Measurements from ENCODE around the gene MX2. TPM values are rescaled to one million over a fixed set of nuclear protein-coding genes. Genes with fewer than 3 reads are reported as not detected.

Gene MX2
- total and polyA plus RNA-seq, 10 of the 15 experiments (the other 5 are each of a cell fraction or from before 2014, with no cell fraction given), result 10.5 to 167 (median 46.1) TPM

DNA sequence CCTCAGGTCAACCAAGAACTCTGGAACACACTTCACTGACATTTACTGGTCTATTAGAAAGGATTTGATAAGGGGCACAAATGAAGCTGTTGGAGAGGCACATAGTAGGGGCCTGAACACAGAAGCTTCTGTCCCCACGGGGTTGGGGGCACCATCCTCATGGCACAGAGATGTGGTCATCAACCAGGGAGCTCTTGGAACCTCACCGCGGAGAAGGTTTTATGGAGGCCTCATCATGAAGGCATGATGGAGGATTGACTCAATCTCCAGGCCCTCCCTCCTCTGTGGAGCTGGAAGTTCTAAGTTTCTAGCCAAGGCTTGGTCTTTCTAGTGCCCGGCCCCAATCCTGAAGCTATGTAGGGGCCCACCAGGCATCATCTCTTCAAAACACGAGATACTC is 87.8 kb downstream of the MX2 start:
- no peak overlapping the region for H2AFZ ChIP-seq (ENCODE audit: control insufficient read depth, low read depth, low read length)
- H3K9me3 ChIP-seq (replicated peaks; ENCODE audit: control insufficient read depth, insufficient read depth, low read length), result no peaks in the 10 kb centered on the region
- no TSS peak for BruUV-seq (replicated peaks)
- H3K79me2 ChIP-seq (ENCODE audit: control insufficient read depth, insufficient read depth, low read length), result no peaks in the 10 kb centered on the region
- peaks cover 22 to 69% of the 10 kb centered on the region in 2 experiments for H3K36me3 ChIP-seq (ENCODE audit: control insufficient read depth in 2 of 2, insufficient read depth in 2 of 2, low read length in 1 of 2)
- in situ Hi-C loops (cut with MboI) (no loop called here), intact Hi-C loops (cut with micrococcal nuclease; ENCODE audit: unreplicated experiment) (no loop called here)
- no peaks in the 10 kb centered on the region for H3K27me3 ChIP-seq (replicated peaks in 1 of 2; ENCODE audit: control insufficient read depth in 2 of 2, insufficient read depth in 2 of 2, low read length in 1 of 2)
- no peak for DNase-seq (ENCODE audit: low read depth, low spot score)
- TF ChIP-seq POLR2A (IDR thresholded peaks at IDR 0.05; ENCODE audit: low read depth, low read length), result peak; percentile 64
- peak; percentile 85 for TF ChIP-seq POLR2AphosphoS5 (IDR thresholded peaks at IDR 0.05; ENCODE audit: low read length)
- 0 out of 2 replicates have a peak, but pooled peaks have one; percentile 48 for TF ChIP-seq POLR2AphosphoS2 (IDR thresholded peaks at IDR 0.05; ENCODE audit: low read depth, low read length)
- TF ChIP-seq, protein P1, sequence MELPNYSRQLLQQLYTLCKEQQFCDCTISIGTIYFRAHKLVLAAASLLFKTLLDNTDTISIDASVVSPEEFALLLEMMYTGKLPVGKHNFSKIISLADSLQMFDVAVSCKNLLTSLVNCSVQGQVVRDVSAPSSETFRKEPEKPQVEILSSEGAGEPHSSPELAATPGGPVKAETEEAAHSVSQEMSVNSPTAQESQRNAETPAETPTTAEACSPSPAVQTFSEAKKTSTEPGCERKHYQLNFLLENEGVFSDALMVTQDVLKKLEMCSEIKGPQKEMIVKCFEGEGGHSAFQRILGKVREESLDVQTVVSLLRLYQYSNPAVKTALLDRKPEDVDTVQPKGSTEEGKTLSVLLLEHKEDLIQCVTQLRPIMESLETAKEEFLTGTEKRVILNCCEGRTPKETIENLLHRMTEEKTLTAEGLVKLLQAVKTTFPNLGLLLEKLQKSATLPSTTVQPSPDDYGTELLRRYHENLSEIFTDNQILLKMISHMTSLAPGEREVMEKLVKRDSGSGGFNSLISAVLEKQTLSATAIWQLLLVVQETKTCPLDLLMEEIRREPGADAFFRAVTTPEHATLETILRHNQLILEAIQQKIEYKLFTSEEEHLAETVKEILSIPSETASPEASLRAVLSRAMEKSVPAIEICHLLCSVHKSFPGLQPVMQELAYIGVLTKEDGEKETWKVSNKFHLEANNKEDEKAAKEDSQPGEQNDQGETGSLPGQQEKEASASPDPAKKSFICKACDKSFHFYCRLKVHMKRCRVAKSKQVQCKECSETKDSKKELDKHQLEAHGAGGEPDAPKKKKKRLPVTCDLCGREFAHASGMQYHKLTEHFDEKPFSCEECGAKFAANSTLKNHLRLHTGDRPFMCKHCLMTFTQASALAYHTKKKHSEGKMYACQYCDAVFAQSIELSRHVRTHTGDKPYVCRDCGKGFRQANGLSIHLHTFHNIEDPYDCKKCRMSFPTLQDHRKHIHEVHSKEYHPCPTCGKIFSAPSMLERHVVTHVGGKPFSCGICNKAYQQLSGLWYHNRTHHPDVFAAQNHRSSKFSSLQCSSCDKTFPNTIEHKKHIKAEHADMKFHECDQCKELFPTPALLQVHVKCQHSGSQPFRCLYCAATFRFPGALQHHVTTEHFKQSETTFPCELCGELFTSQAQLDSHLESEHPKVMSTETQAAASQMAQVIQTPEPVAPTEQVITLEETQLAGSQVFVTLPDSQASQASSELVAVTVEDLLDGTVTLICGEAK (IDR thresholded peaks at IDR 0.05; ENCODE audit: borderline replicate concordance), result no peak
- no peak for ATAC-seq
- FAIRE-seq, result no peak
- H3K9ac ChIP-seq (ENCODE audit: control insufficient read depth, insufficient read depth, low read length), result no peak overlapping the region
- WGBS (ENCODE audit: insufficient coverage, insufficient replicate concordance, low lambda C conversion rate, missing lambda C conversion rate), result 76% methylated on average over 5 of the region's 5 CpGs
- ChIA-PET POLR2A (interaction anchor here (1.1 kb wide), 1 partner anchor 22 kb away, joined by 3 read pairs; no protein-coding TSS in a partner anchor), SMC1A (ENCODE audit: uncharacterized antibody, unreplicated experiment) (interaction anchor here (1.0 to 1.9 kb wide), 3 partner anchors 35 to 167 kb away, joined by 3 to 6 read pairs (median 4); no protein-coding TSS in a partner anchor), CTCF (interaction anchor here (0.5 to 3.1 kb wide), 6 partner anchors 10 to 166 kb away, joined by 3 to 16 read pairs (median 4); partner anchors contain the start of gene MX1), RAD21 (ENCODE audit: unreplicated experiment) (interaction anchor here (0.8 to 1.3 kb wide), 3 partner anchors 10 to 166 kb away, joined by 3 to 4 read pairs (median 4); no protein-coding TSS in a partner anchor)
- no peak overlapping the region for H3K27ac ChIP-seq (ENCODE audit: control insufficient read depth, insufficient read depth)
- H3K4me2 ChIP-seq (ENCODE audit: control insufficient read depth, insufficient read depth), result no peak overlapping the region
- H3K4me1 ChIP-seq (ENCODE audit: control insufficient read depth, insufficient read depth, low read length), result no peaks in the 10 kb centered on the region
- no peak overlapping the region for H3K4me3 ChIP-seq
- H4K20me1 ChIP-seq (ENCODE audit: control insufficient read depth, insufficient read depth), result no peaks in the 10 kb centered on the region; the same call in 1 of the 2 replicates

All from GM12878 (cell line).